Liver (tissue), 3 donors: ENCODE results near the gene ANXA10.

ENCODE experiments used
- CTCF ChIP-seq: fragments of 150-350 bp; IDR thresholded peaks from 2 replicates; pipeline ENCODE4 v1.5.1; 2017; ENCODE audit warnings: improper control_type of control experiment, low read depth, low read length; ENCODE audit not compliant: missing input control
- RAD21 ChIP-seq, 2 donors: IDR thresholded peaks; 2 replicates each; pipeline ENCODE4 v1.6.1; 2016; ENCODE audit warnings: antibody characterized with exemption in 2 of 2, mild to moderate bottlenecking in 2 of 2
- RXRA ChIP-seq, 2 donors: IDR thresholded peaks; 2 replicates each; pipeline ENCODE4 v1.6.1; 2017 to 2018; ENCODE audit warnings: antibody characterized with exemption in 2 of 2, mild to moderate bottlenecking in 1 of 2
- SP1 ChIP-seq: IDR thresholded peaks from 2 replicates; pipeline ENCODE4 v1.6.1; 2018; ENCODE audit warnings: antibody characterized with exemption, mild to moderate bottlenecking
- TAF1 ChIP-seq: conservative IDR thresholded peaks from 2 replicates; pipeline ENCODE4 v1.6.1; 2016; ENCODE audit warnings: antibody characterized with exemption, mild to moderate bottlenecking
- TF ChIP-seq, protein P1 (sequence below): IDR thresholded peaks from 2 replicates; pipeline ENCODE4 v1.6.1; 2016; ENCODE audit warnings: antibody characterized with exemption
- donor health status: healthy.
- donor health status: healthy.

DNA sequence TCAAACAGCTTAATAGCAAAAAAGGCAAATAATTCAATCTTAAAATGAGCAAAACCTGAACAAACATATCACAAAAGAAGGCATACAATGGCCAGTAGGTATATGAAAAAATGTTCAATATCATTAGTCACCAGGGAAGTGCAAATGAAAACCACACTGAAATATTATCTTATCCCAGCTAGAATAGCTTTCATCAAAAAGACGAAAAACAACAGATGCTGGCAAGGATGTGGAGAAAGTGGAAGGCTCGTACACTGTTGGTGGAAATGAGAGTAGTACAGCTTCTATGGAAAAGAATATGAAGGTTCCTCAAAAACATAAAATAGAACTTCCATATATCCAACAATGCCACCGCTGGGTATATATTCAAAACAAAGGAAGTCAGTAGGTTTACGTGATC lies 29.3 kb upstream of the ANXA10 start:
- TF ChIP-seq RAD21 (IDR thresholded peaks at IDR 0.05) (no peak), TAF1 (no peak), RXRA (IDR thresholded peaks at IDR 0.05) (no peak), CTCF (no peak), SP1 (no peak)
- TF ChIP-seq, protein P1, sequence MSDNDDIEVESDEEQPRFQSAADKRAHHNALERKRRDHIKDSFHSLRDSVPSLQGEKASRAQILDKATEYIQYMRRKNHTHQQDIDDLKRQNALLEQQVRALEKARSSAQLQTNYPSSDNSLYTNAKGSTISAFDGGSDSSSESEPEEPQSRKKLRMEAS: no peak
